ENCODE measurements around the gene KLHL14. TPM values are rescaled to one million over a fixed set of nuclear protein-coding genes. Genes with fewer than 3 reads are reported as not detected.

Gene KLHL14
- total RNA-seq, 2 experiments from 2014 or later = not detected

- Mint-ChIP-seq H3K27ac (no peak overlapping the region), H3K4me1 (peaks cover 8% of the 10 kb centered on the region), H3K9me3 (ENCODE audit: low read depth) (no peaks in the 10 kb centered on the region), H3K4me3 (no peak overlapping the region), H3K36me3 (ENCODE audit: low read depth) (no peaks in the 10 kb centered on the region), H3K27me3 (peaks cover 45% of the 10 kb centered on the region)
- intact Hi-C loops (cut with DNase I, micrococcal nuclease) = no loop called here
- ATAC-seq = no peak
- ChIA-PET POLR2A (no interaction called here), CTCF (interaction anchor here (0.6 to 0.8 kb wide), 2 partner anchors 24 to 159 kb away, joined by 3 read pairs; no protein-coding TSS in a partner anchor)
- DNase-seq = peak; percentile 9
Measured at GRCh38 chr18:32769586-32770053, 3.2 kb downstream of the KLHL14 start.

GRCh38 chr18:32769071-32769585 lies 3.7 kb downstream of the KLHL14 start:
- Mint-ChIP-seq H3K4me3 (no peak overlapping the region), H3K9me3 (ENCODE audit: low read depth) (no peaks in the 10 kb centered on the region), H3K27ac (no peak overlapping the region), H3K27me3 (peaks cover 43% of the 10 kb centered on the region), H3K36me3 (ENCODE audit: low read depth) (no peaks in the 10 kb centered on the region), H3K4me1 (peaks cover 8% of the 10 kb centered on the region)
- DNase-seq (no peak), ATAC-seq (no peak)
- intact Hi-C loops (cut with DNase I, micrococcal nuclease) = no loop called here
- ChIA-PET CTCF (interaction anchor here (0.8 kb wide), 1 partner anchor 24 kb away, joined by 3 read pairs; no protein-coding TSS in a partner anchor), POLR2A (interaction anchor here (0.7 kb wide), 1 partner anchor 110 kb away, joined by 3 read pairs; no protein-coding TSS in a partner anchor)

DNA sequence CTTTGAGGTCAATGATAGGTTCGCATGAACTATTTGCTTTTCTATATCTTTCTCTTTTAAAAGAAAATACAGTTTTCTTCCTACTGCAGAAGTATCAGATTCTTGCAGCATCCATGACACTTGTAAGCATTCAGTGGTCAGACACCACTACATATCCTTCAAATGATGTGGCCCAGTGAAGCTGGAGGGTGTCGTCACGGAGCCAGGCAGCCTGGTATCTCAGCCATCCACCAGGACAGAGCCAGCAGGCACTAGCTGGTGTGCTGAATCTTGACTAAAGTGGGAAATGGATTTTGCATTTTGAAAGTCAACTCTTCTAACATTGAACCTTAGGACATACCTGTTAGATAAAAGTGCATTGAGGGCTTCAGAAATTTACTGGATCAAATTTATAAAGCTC lies 5.4 kb downstream of the KLHL14 start:
- CTCF ChIA-PET = no interaction called here
- no peak for ATAC-seq

GRCh38 chr18:32764611-32765244 lies 8.1 kb downstream of the KLHL14 start:
- peaks cover 6% of the 10 kb centered on the region for H3K4me1 Mint-ChIP-seq
- POLR2A ChIA-PET = no interaction called here
- intact Hi-C loops (cut with DNase I, micrococcal nuclease) = no loop called here
- peaks cover 26% of the 10 kb centered on the region for H3K27me3 Mint-ChIP-seq
- DNase-seq (no peak), ATAC-seq (no peak)
- H3K27ac Mint-ChIP-seq = no peak overlapping the region
- H3K36me3 Mint-ChIP-seq (ENCODE audit: low read depth) = no peaks in the 10 kb centered on the region
- H3K4me3 Mint-ChIP-seq = no peak overlapping the region
- CTCF ChIA-PET = interaction anchor here (0.6 kb wide), 1 partner anchor 1112 kb away, joined by 3 read pairs; no protein-coding TSS in a partner anchor
- no peaks in the 10 kb centered on the region for H3K9me3 Mint-ChIP-seq (ENCODE audit: low read depth)

More for the DNA sequence above, 5.4 kb downstream of the KLHL14 start:
- Mint-ChIP-seq H3K4me3 (no peak overlapping the region), H3K27me3 (peaks cover 28% of the 10 kb centered on the region), H3K4me1 (peaks cover 6% of the 10 kb centered on the region), H3K9me3 (ENCODE audit: low read depth) (no peaks in the 10 kb centered on the region), H3K27ac (no peak overlapping the region), H3K36me3 (ENCODE audit: low read depth) (no peaks in the 10 kb centered on the region)
- POLR2A ChIA-PET = no interaction called here
- no peak for DNase-seq
- intact Hi-C loops (cut with DNase I, micrococcal nuclease) = no loop called here

GRCh38 chr18:32763293-32763692 lies 9.5 kb downstream of the KLHL14 start:
- intact Hi-C loops (cut with DNase I, micrococcal nuclease) = no loop called here
- CTCF ChIA-PET = interaction anchor here (0.8 kb wide), 1 partner anchor 49 kb away, joined by 3 read pairs; no protein-coding TSS in a partner anchor
- Mint-ChIP-seq H3K36me3 (ENCODE audit: low read depth) (no peaks in the 10 kb centered on the region), H3K9me3 (ENCODE audit: low read depth) (no peaks in the 10 kb centered on the region), H3K27me3 (peaks cover 15% of the 10 kb centered on the region), H3K27ac (no peak overlapping the region), H3K4me3 (no peak overlapping the region), H3K4me1 (peaks cover 4% of the 10 kb centered on the region)
- POLR2A ChIA-PET = no interaction called here
- no peak for DNase-seq
- no peak for ATAC-seq

GRCh38 chr18:32761231-32761630 lies 11.6 kb downstream of the KLHL14 start:
- peaks cover 11% of the 10 kb centered on the region for H3K27me3 Mint-ChIP-seq
- POLR2A ChIA-PET = no interaction called here

GRCh38 chr18:32760391-32760790 lies 12.4 kb downstream of the KLHL14 start:
- no peaks in the 10 kb centered on the region for H3K9me3 Mint-ChIP-seq (ENCODE audit: low read depth)
- ChIA-PET POLR2A (no interaction called here), CTCF (no interaction called here)
- no peak for ATAC-seq
- intact Hi-C loops (cut with DNase I, micrococcal nuclease) = no loop called here
- H3K36me3 Mint-ChIP-seq (ENCODE audit: low read depth) = no peaks in the 10 kb centered on the region
- H3K4me1 Mint-ChIP-seq = peaks cover 4% of the 10 kb centered on the region
- no peak for DNase-seq
- peaks cover 11% of the 10 kb centered on the region for H3K27me3 Mint-ChIP-seq
- H3K27ac Mint-ChIP-seq = no peak overlapping the region
- H3K4me3 Mint-ChIP-seq = no peak overlapping the region

More at GRCh38 chr18:32761231-32761630, 11.6 kb downstream of the KLHL14 start:
- H3K9me3 Mint-ChIP-seq (ENCODE audit: low read depth) = no peaks in the 10 kb centered on the region
- ATAC-seq (no peak), DNase-seq (no peak)
- H3K4me1 Mint-ChIP-seq = peaks cover 4% of the 10 kb centered on the region
- H3K4me3 Mint-ChIP-seq = no peak overlapping the region
- H3K27ac Mint-ChIP-seq = no peak overlapping the region
- intact Hi-C loops (cut with DNase I, micrococcal nuclease) = no loop called here
- CTCF ChIA-PET = no interaction called here
- no peaks in the 10 kb centered on the region for H3K36me3 Mint-ChIP-seq (ENCODE audit: low read depth)

- Mint-ChIP-seq H3K9me3 (ENCODE audit: low read depth) (no peaks in the 10 kb centered on the region), H3K36me3 (ENCODE audit: low read depth) (no peaks in the 10 kb centered on the region), H3K4me3 (no peak overlapping the region), H3K4me1 (peaks cover 4% of the 10 kb centered on the region), H3K27ac (no peak overlapping the region), H3K27me3 (peaks cover 11% of the 10 kb centered on the region)
- ChIA-PET CTCF (no interaction called here), POLR2A (no interaction called here)
- DNase-seq (no peak), ATAC-seq (no peak)
- intact Hi-C loops (cut with DNase I, micrococcal nuclease) = no loop called here
Measured at GRCh38 chr18:32759611-32760167, 13.1 kb downstream of the KLHL14 start.

- no peak overlapping the region for H3K27ac Mint-ChIP-seq
- no peak overlapping the region for H3K4me3 Mint-ChIP-seq
- ChIA-PET CTCF (no interaction called here), POLR2A (no interaction called here)
- no peak for DNase-seq
- intact Hi-C loops (cut with DNase I, micrococcal nuclease) = no loop called here
- no peaks in the 10 kb centered on the region for H3K9me3 Mint-ChIP-seq (ENCODE audit: low read depth)
- H3K4me1 Mint-ChIP-seq = no peaks in the 10 kb centered on the region
- ATAC-seq = no peak
- no peaks in the 10 kb centered on the region for H3K36me3 Mint-ChIP-seq (ENCODE audit: low read depth)
- H3K27me3 Mint-ChIP-seq = peaks cover 8% of the 10 kb centered on the region
Measured at GRCh38 chr18:32754508-32755263, 18.1 kb downstream of the KLHL14 start.

- Mint-ChIP-seq H3K27me3 (peaks cover 7% of the 10 kb centered on the region), H3K4me3 (no peak overlapping the region), H3K4me1 (no peaks in the 10 kb centered on the region), H3K27ac (no peak overlapping the region), H3K36me3 (ENCODE audit: low read depth) (no peaks in the 10 kb centered on the region), H3K9me3 (ENCODE audit: low read depth) (no peaks in the 10 kb centered on the region)
- POLR2A ChIA-PET = no interaction called here
- CTCF ChIA-PET = no interaction called here
- DNase-seq (no peak), ATAC-seq (no peak)
- intact Hi-C loops (cut with DNase I, micrococcal nuclease) = no loop called here
Measured at GRCh38 chr18:32753656-32754260, 19.1 kb downstream of the KLHL14 start.

DNA sequence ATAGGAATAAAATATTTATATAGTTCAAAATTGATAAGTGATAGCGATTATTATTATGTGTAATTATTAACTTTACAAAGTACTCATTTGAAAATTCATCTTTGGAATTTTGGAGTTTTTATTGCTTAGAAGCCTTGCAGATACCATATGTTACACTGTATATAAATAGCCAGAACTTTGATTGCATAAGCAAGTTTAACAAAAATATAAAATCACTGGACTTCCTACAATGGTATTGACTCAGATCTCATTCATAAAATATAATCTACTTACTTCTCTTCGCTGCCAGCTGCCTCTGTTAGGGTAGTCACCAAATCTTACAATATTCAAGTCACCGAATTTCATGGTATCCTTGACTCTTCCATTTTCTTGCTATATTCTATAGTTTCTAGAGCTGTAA lies 22.5 kb downstream of the KLHL14 start:
- DNase-seq (no peak), ATAC-seq (no peak)
- Mint-ChIP-seq H3K27ac (no peak overlapping the region), H3K4me3 (no peak overlapping the region), H3K4me1 (no peaks in the 10 kb centered on the region), H3K27me3 (peaks cover 2% of the 10 kb centered on the region), H3K9me3 (ENCODE audit: low read depth) (no peaks in the 10 kb centered on the region), H3K36me3 (ENCODE audit: low read depth) (no peaks in the 10 kb centered on the region)
- CTCF ChIA-PET = no interaction called here
- intact Hi-C loops (cut with DNase I, micrococcal nuclease) = no loop called here
- POLR2A ChIA-PET = no interaction called here

Measured in activated CD4-positive, alpha-beta T cell treated with anti-CD3 and anti-CD28 coated beads for 36 hours (primary cell).